Kidney tubule cell (primary cell): Measurements from ENCODE around the gene CTNND2.
A peak's percentile ranks its signal among the peaks of the same experiment; 100 is the strongest.

Experiments
- DNase-seq: peaks from one replicate; pipeline ENCODE4 v3.0.0-alpha.2; 2018; ENCODE audit warnings: low spot score

The CTNND2 gene

DNA sequence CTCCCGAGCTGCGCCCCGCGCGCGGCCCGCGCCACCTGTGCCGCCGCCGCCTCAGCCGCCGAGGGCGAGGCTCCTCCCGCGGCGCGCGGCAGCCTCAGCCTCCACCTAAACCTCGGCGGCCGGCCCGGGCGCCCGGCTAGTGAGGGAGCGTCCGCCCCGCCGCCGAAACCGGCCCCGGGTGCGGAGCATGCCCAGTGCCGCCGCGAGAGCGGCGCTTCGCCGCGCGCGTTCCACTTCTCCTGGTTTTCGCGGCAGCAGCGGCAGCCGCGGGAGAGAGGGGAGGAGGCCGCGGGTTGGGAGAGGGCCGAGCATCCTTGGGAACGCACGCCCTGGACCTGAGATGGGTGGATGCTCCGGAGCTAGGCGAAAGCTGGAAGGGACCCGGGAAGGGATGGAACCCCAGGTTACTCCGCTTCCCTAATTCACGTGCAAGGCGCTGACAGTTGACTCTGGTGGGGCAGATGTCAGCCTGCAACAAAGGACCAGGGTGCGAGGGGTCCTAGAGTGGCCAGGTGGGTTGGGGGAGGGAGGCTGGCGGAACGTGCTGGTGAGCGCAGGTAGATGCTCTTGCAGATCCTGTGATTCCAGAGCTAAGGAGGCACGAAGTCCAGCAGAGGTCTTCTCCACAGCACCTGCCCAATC is at the start of gene CTNND2:
Gene CTNND2 (minus strand): TSS at position 182 of the 642 bp plus-strand sequence. CDS start 593 bp downstream, outside the sequence.
- peak; percentile 34 for DNase-seq

DNA sequence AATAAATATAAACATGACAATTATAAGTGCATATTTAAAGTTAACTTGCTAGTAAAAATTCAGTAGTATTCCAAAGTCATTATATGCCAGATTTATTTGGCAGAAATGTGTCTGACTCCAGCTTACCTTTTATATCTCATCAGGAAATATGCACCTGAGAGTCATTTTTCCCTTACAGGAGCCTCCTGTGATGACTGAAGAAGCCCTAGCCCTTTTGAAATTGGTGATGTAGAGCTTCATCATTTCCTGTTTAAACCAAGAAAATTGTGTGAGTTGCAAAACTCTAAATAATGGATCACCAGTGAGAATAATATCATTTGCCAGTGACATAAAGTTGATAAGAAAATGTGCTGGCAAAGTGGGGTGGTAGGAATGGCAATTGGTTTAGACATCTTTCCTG is 42.1 kb upstream of the CTNND2 start:
- no peak for DNase-seq

- DNase-seq: peak; percentile 8
Measured at GRCh38 chr5:11941566-11941965, 37.3 kb upstream of the CTNND2 start.

GRCh38 chr5:11931638-11932037 is 27.4 kb upstream of the CTNND2 start:
- DNase-seq: no peak

DNA sequence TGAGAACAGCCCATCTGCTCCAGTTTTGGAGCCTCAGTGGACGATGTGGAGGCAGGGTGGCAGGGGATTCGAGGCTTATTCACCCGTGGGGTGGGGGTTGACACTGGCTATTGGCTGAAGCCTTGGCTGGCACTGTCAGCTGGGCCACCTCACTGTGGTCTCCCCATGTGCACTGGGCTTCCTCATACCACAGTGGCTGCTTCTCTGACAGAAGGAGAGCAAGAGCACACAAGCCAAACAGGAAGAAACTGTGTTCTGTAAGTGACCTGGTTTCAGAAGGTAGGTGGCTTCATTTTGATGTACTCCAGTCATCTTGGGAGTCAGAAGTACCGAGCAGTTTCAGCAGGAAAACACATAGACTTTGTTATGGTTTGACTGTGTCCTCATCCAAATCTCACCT is 24.7 kb upstream of the CTNND2 start:
- DNase-seq: no peak

GRCh38 chr5:11925701-11926100 is 21.5 kb upstream of the CTNND2 start:
- DNase-seq: no peak

DNA sequence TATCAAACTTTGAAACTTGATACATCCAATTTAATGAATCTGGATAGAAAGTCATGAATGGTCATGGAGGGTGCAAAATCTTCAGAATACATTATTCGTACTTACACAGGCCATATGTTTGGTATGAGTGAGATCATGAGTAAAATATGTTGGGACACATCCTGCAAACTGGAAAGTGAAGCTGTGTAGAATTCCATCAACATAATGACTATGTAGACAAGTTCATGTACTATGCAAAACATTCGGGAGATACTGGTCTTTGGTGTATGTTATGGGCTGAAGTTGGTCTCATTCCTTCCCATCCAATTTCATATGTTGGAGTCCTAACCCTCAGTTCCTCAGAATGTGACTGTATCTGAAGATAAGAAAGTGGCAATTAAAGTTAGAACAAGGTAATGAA is 18.1 kb upstream of the CTNND2 start:
- DNase-seq: no peak

DNA sequence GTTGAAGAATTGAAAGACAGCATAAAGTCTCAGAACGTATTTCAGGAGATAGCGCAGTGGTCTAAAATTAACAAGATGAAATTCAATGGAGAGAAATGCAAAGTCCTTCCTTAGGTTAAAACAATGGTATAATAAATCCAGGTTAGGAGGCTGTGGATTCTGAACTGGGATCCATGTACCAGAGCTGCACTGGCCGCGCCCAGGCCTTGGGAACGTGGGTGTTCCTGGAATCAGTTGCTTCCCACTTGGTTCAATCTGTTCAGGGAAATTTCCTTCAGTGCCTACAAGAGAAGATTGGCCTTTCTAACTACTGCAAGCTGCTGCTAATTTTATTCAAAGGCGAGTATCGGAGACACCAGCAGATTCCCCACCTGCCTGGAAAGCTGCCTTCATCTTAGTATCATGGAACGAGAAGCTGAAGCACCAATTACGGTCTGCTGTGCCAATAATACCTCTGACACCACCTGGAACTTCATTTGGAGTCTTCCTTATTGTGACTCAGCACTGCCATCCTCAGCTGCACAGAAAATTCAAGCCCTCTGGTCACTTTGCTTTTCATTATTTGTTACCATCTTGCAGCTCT is 14.3 kb upstream of the CTNND2 start:
- no peak for DNase-seq

DNA sequence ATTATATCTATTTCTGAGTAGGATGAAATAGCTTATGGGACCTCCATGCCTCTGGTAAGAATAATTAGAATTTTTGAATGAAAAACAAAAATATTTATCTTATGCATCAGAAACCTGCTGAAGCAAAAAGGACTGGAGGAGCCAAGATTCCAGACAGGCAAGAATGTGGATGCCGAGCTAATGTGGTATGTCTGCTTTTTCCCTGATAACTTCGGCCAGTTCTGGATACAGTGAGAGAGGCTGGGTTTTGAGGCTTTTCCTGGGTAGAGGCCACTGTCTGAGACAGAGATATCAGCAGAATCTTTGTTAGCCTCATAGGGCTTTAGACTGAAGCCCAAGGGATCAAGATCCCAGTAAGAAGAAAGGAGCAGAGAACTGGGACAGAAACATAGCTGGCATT is 5.2 kb upstream of the CTNND2 start:
- DNase-seq: no peak

DNA sequence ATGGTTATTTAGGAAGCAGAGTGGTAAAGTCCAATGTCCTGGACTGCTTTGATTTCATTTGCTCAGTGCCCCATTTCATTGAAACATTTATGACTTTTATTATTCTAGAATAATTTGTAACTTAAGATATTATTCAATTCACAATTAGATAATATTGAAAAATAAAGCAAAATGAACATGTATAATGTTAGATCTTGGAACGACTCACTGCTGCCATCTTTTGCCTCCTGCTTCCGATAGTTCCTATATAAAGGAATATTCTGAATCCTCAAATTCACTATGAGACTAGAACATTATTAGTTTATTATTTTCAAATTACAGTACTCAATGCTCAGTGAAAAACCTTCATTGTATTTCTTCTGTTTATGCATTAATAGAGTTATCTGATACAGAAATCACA is 2.3 kb upstream of the CTNND2 start:
- DNase-seq: no peak

DNA sequence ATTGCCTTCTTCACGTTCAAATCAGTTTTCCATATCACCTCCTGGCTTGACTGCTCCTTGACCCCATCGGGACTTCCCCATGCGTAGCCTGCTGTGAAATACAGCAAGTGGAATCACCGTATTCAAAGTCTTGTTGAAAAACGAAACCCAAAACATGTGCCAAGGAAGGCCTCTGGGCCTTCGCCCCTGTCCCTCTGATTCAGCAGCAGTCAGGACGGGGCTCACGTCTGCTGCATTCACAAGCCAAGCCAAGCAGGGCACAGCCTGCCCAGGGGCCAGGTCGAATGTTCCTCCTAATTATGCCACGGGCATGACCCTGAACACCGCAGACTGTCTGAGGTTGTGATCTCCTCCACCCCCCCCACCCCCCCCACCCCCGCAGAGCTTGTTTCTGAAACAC is 960 bp upstream of the CTNND2 start:
- peak; percentile 4 for DNase-seq

DNA sequence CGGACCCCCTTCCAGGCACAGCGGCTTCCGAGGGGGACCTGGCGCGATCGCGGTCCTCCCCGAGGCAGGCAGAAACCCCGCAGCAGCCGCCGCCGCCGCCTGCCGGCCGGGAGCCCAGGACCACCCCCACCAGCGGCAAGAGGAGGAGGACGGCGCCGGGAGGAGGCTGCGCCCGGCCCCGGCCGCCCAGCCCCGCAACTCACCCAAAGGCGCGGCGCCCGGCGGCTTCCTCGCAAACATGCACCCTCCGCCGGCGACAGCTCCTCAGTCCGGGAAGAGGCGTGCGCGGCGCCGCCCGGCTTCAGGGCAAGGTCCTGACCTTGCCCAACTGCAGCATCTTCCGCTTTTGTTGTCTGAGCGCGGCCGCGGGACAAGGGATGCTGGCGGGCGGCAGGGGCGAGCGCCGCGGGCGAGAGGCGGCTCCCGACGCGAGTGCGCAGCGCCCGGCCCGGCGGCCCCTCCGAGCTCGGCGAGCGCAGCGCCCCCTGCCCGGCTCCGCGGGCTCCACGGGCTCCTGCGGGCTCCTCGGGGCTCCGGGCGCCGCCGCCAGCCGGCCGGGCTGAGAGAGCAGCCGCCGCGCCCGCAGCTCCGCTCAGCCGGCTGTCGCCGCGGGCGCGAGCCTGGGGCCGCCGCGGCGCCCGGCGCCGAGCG is 507 bp downstream of the CTNND2 start:
- peak; percentile 20 for DNase-seq

- DNase-seq: no peak
Measured at GRCh38 chr5:11903121-11903613, 1.1 kb downstream of the CTNND2 start.

- no peak for DNase-seq
Measured at GRCh38 chr5:11902201-11902619, 2.0 kb downstream of the CTNND2 start.

- no peak for DNase-seq
Measured at GRCh38 chr5:11898787-11899186, 5.5 kb downstream of the CTNND2 start.

DNA sequence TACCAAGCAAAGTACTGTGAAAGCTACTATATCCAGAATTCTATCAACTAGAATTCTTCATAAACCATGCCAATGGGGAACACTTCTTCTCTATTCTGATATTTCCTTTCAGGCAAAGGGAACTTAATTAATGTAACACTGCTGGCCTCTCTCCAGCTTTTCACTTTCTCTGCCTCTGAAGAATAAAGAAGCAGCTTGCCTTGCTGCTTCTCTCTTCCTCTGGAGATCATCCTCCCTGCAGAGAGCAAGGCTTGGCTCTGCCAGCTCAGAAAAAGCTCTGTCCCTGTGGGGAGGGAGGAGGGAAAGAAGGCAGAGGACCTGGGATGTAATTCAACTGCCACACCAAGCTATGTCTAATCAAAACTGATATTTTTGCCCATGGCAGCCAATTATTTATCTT is 6.5 kb downstream of the CTNND2 start:
- no peak for DNase-seq

GRCh38 chr5:11894992-11895391 is 9.3 kb downstream of the CTNND2 start:
- no peak for DNase-seq

DNA sequence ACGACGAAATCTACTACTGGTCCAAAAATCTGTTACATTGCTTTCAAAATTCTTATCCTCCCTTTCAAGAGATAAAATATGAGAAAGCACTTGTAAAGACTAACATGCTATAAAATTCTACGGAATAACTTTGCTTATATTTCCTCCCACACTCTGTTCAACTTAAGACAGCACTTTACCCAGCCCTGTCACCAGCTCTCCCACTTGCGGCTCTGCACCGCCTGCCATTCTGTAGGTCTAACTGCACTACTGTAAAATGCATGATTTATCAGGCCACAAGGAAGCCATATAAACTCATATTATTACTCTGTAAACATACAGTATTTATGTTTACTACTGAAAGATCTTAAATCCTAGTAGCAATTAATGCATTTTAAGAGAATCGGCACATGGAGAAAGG is 11.4 kb downstream of the CTNND2 start:
- DNase-seq: no peak

- no peak for DNase-seq
Measured at GRCh38 chr5:11890777-11891176, 13.5 kb downstream of the CTNND2 start.

GRCh38 chr5:11888221-11888620 is 16.0 kb downstream of the CTNND2 start:
- no peak for DNase-seq

DNA sequence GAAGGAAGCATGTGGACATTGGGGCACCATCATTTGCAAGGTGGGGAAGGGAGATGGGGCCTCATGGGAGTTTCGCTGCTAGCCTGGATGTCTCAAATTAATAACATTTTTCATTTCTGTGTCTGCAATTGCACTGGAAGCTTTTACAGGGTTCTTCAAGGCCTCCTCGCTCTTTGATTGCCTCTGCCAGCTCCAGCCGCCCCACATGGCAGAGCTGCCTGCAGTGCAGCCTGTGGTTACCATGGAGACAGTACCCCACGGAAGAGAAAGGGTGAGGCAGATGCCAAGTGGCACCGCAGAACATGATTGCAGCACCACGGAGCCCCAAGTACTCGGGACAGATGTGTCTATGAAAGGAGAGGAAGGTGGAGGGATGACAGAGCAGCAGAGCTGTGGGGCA is 25.4 kb downstream of the CTNND2 start:
- no peak for DNase-seq

GRCh38 chr5:11873587-11873986 is 30.7 kb downstream of the CTNND2 start:
- no peak for DNase-seq

DNA sequence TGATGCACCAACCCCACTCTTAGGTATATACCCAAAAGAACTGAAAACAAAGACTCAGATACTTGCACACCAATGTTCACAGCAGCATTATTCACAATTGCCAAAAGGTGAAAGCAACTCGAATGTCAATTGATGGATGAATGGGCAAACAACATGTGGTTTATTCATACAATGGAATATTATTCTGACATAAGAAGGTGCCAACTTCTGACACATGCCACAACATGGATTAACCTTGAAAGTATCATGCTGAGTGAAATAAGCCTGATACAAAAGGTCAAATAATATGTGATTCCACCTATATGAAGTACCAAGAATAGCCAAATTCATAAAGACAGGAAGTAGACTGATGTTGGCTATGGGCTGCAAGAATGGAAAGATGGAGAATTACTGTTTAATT is 35.0 kb downstream of the CTNND2 start:
- no peak for DNase-seq

- no peak for DNase-seq
Measured at GRCh38 chr5:11863911-11864310, 40.3 kb downstream of the CTNND2 start.
